GM19238 (cell line): ENCODE results near the gene MTIF2.
"Not testable (repeated sequence)": the region's sequence is repeated elsewhere in the genome, so short reads cannot be mapped to it uniquely, and the experiment has no call there.

Experiments used
- DNase-seq: peaks from one replicate; pipeline ENCODE4 v3.0.0; 2011; ENCODE audit warnings: low spot score; ENCODE audit not compliant: insufficient read length

Gene MTIF2

GRCh38 chr2:55196526-55196925 is 72.5 kb downstream of the MTIF2 start:
- DNase-seq = no peak

- not testable (repeated sequence) for DNase-seq
Observed at GRCh38 chr2:55191888-55192287, 77.1 kb downstream of the MTIF2 start.

- DNase-seq = not testable (repeated sequence)
Observed at GRCh38 chr2:55186837-55187236, 82.2 kb downstream of the MTIF2 start.
